Astrocyte of the hippocampus (primary cell): ENCODE results near the gene CEP85.
A peak's percentile ranks its signal among the peaks of the same experiment; 100 is the strongest.
"Not testable (repeated sequence)": the region's sequence is repeated elsewhere in the genome, so short reads cannot be mapped to it uniquely, and the experiment has no call there.

Experiments used
- DNase-seq: peaks from one replicate; pipeline ENCODE4 v3.0.0; 2011; ENCODE audit warnings: low read depth, low spot score

The CEP85 gene

GRCh38 chr1:26224606-26225005 lies 9.4 kb upstream of the CEP85 start:
- DNase-seq, result no peak

GRCh38 chr1:26225033-26225831 lies 8.8 kb upstream of the CEP85 start:
- peak; percentile 60 for DNase-seq

- DNase-seq, result not testable (repeated sequence)
Observed at GRCh38 chr1:26230682-26231081, 3.3 kb upstream of the CEP85 start.

GRCh38 chr1:26234644-26235370 lies 807 bp downstream of the CEP85 start:
- peak; percentile 50 for DNase-seq

- peak; percentile 67 for DNase-seq
Observed at GRCh38 chr1:26237230-26237966, 3.4 kb downstream of the CEP85 start.

- DNase-seq, result peak; percentile 88
Observed at GRCh38 chr1:26239936-26240335, 5.9 kb downstream of the CEP85 start.

- DNase-seq, result no peak
Observed at GRCh38 chr1:26252718-26253117, 18.7 kb downstream of the CEP85 start.

- peak; percentile 29 for DNase-seq
Observed at GRCh38 chr1:26254404-26254803, 20.4 kb downstream of the CEP85 start.

- DNase-seq, result no peak
Observed at GRCh38 chr1:26257222-26257621, 23.2 kb downstream of the CEP85 start.

- no peak for DNase-seq
Observed at GRCh38 chr1:26259005-26259404, 25.0 kb downstream of the CEP85 start.

GRCh38 chr1:26259578-26259977 lies 25.6 kb downstream of the CEP85 start:
- DNase-seq, result no peak

- DNase-seq, result no peak
Observed at GRCh38 chr1:26263212-26263611, 29.2 kb downstream of the CEP85 start.

- no peak for DNase-seq
Observed at GRCh38 chr1:26265405-26265804, 31.4 kb downstream of the CEP85 start.

- DNase-seq, result no peak
Observed at GRCh38 chr1:26268290-26269197, 34.5 kb downstream of the CEP85 start.

- DNase-seq, result no peak
Observed at GRCh38 chr1:26269198-26269550, 35.2 kb downstream of the CEP85 start.

- no peak for DNase-seq
Observed at GRCh38 chr1:26274801-26275425, 40.9 kb downstream of the CEP85 start.

- peak; percentile 88 for DNase-seq
Observed at GRCh38 chr1:26275580-26276431, 41.8 kb downstream of the CEP85 start.

GRCh38 chr1:26276432-26276838 lies 42.4 kb downstream of the CEP85 start:
- DNase-seq, result no peak

GRCh38 chr1:26277261-26277661 lies 43.3 kb downstream of the CEP85 start:
- DNase-seq, result no peak

GRCh38 chr1:26277719-26278118 lies 43.7 kb downstream of the CEP85 start:
- DNase-seq, result no peak
